NAMALWA (cell line): ENCODE results near the gene RNF19B.

Source experiments
- DNase-seq: peaks from one replicate; pipeline ENCODE4 v3.0.0-alpha.2; 2015; ENCODE audit warnings: low spot score

The RNF19B gene

GRCh38 chr1:32964461-32965250, at the start of gene RNF19B:
Gene RNF19B (minus strand): TSS chr1:32964809. CDS start chr1:32964685, 124 bp downstream.
- peak; percentile 97 for DNase-seq

- no peak for DNase-seq
Measured at GRCh38 chr1:33013791-33014190, 49.2 kb upstream of the RNF19B start.

- DNase-seq = no peak
Measured at GRCh38 chr1:33012165-33012564, 47.6 kb upstream of the RNF19B start.

GRCh38 chr1:33010932-33011731, 46.5 kb upstream of the RNF19B start:
- DNase-seq = no peak

GRCh38 chr1:33009561-33009960, 45.0 kb upstream of the RNF19B start:
- no peak for DNase-seq

- no peak for DNase-seq
Measured at GRCh38 chr1:33008051-33008914, 43.7 kb upstream of the RNF19B start.

GRCh38 chr1:33007190-33008050, 42.8 kb upstream of the RNF19B start:
- peak; percentile 39 for DNase-seq

GRCh38 chr1:33005838-33006421, 41.3 kb upstream of the RNF19B start:
- DNase-seq = no peak

GRCh38 chr1:33005117-33005837, 40.7 kb upstream of the RNF19B start:
- no peak for DNase-seq

GRCh38 chr1:33004613-33005012, 40.0 kb upstream of the RNF19B start:
- no peak for DNase-seq

- DNase-seq = no peak
Measured at GRCh38 chr1:33003657-33004056, 39.0 kb upstream of the RNF19B start.

- no peak for DNase-seq
Measured at GRCh38 chr1:33002006-33002405, 37.4 kb upstream of the RNF19B start.

- peak; percentile 37 for DNase-seq
Measured at GRCh38 chr1:33001282-33001681, 36.7 kb upstream of the RNF19B start.

- no peak for DNase-seq
Measured at GRCh38 chr1:33000427-33001026, 35.9 kb upstream of the RNF19B start.

GRCh38 chr1:32998997-32999396, 34.4 kb upstream of the RNF19B start:
- no peak for DNase-seq

- DNase-seq = no peak
Measured at GRCh38 chr1:32998064-32998463, 33.5 kb upstream of the RNF19B start.

- no peak for DNase-seq
Measured at GRCh38 chr1:32997381-32997891, 32.8 kb upstream of the RNF19B start.

GRCh38 chr1:32993324-32993636, 28.7 kb upstream of the RNF19B start:
- DNase-seq = peak; percentile 63

GRCh38 chr1:32992489-32993323, 28.1 kb upstream of the RNF19B start:
- DNase-seq = peak; percentile 77
